ENCODE results near the gene PLCB3.

- TF ChIP-seq SPI1 (IDR thresholded peaks at IDR 0.05; ENCODE audit: low read depth, low read length) = no peak
- 0 out of 2 replicates have a peak, but pooled peaks have one; percentile 23 for TF ChIP-seq POLR2A (IDR thresholded peaks at IDR 0.05; ENCODE audit: low read depth, low read length)
- no peak for TF ChIP-seq POLR2AphosphoS5 (IDR thresholded peaks at IDR 0.05; ENCODE audit: low read depth, low read length)
- 0 out of 2 replicates have a peak, but pooled peaks have one; percentile 17 for TF ChIP-seq TAF1 (IDR thresholded peaks at IDR 0.05; ENCODE audit: low read depth, low read length)
Observed at GRCh38 chr11:64245797-64246620, 5.3 kb upstream of the PLCB3 start.
